Common myeloid progenitor, CD34-positive (primary cell): ENCODE measurements around the gene LGALSL.

ENCODE experiments used
- CTCF ChIA-PET: fragments of 350-600 bp; sonication (Branson Sonifier 250); formaldehyde crosslinking; loops from one replicate; lab custom pipeline; 2021; ENCODE audit warnings: antibody characterized with exemption; lab: Charles Lee
- POLR2A ChIA-PET: fragments of 350-600 bp; sonication (Branson Sonifier 250); formaldehyde crosslinking; loops from one replicate; lab custom pipeline; 2021; ENCODE audit warnings: antibody characterized with exemption; lab: Charles Lee
- DNase-seq, 3 donors: peaks; one replicate each; pipeline versions ENCODE4 v3.0.0 to v3.0.0-alpha.2; 2013
- H3K27ac ChIP-seq, 2 experiments: 1 replicate in 1 of 2; 2 replicates in 1 of 2; pipeline ENCODE4 v1.7.0; 2013; ENCODE audit warnings: inconsistent platforms in 2 of 2, low read length in 2 of 2, mild to moderate bottlenecking in 2 of 2, low read depth in 1 of 2, moderate library complexity in 1 of 2; ENCODE audit not compliant: severe bottlenecking in 2 of 2, insufficient read depth in 1 of 2, poor library complexity in 1 of 2
- H3K27me3 ChIP-seq, 5 experiments: replicated peaks in 2 of 5; 1 replicate in 3 of 5; 2 replicates in 2 of 5; pipeline versions ENCODE4 v1.6.1 to v1.7.0; 2013; ENCODE audit warnings: low read length in 4 of 5, mild to moderate bottlenecking in 2 of 5, moderate library complexity in 2 of 5, inconsistent platforms in 1 of 5; ENCODE audit not compliant: insufficient read depth in 5 of 5, control insufficient read depth in 4 of 5
- H3K36me3 ChIP-seq, 4 experiments: 1 replicate in 2 of 4; 2 replicates in 2 of 4; pipeline versions ENCODE4 v1.6.1 to v1.7.0; 2013; ENCODE audit warnings: low read length in 3 of 4, control low read depth in 1 of 4, mild to moderate bottlenecking in 1 of 4; ENCODE audit not compliant: control insufficient read depth in 4 of 4, insufficient read depth in 4 of 4
- H3K4me1 ChIP-seq, 4 experiments: 1 replicate in 3 of 4; 2 replicates in 1 of 4; pipeline versions ENCODE4 v1.6.1 to v1.7.1; 2013; ENCODE audit warnings: low read length in 3 of 4, mild to moderate bottlenecking in 3 of 4, control low read depth in 1 of 4, inconsistent platforms in 1 of 4, moderate library complexity in 1 of 4; ENCODE audit not compliant: control insufficient read depth in 4 of 4, insufficient read depth in 4 of 4; ENCODE audit errors: control extremely low read depth in 1 of 4
- H3K4me3 ChIP-seq, 7 experiments: 1 replicate in 4 of 7; 2 replicates in 3 of 7; pipeline versions ENCODE4 v1.5.1 to v1.7.0; 2013; ENCODE audit warnings: mild to moderate bottlenecking in 7 of 7, low read length in 6 of 7, moderate library complexity in 6 of 7, inconsistent platforms in 2 of 7, low read depth in 2 of 7, control low read depth in 1 of 7; ENCODE audit not compliant: insufficient read depth in 4 of 7, control insufficient read depth in 1 of 7; ENCODE audit errors: extremely low read depth in 1 of 7
- H3K9me3 ChIP-seq, 5 experiments: 1 replicate in 4 of 5; 2 replicates in 1 of 5; pipeline versions ENCODE4 v1.6.1 to v1.7.1; 2013; ENCODE audit warnings: low read length in 4 of 5, mild to moderate bottlenecking in 2 of 5, inconsistent platforms in 1 of 5, low read depth in 1 of 5, moderate library complexity in 1 of 5; ENCODE audit not compliant: control insufficient read depth in 4 of 5, insufficient read depth in 2 of 5; ENCODE audit errors: control extremely low read depth in 1 of 5
- WGBS: methylation state at CpG from one replicate; pipeline ENCODE4 v1.1.5; 2013; ENCODE audit not compliant: insufficient coverage; 5-methylcytosine and 5-hydroxymethylcytosine counted together

The LGALSL gene

GRCh38 chr2:64424416-64424987 lies 29.5 kb upstream of the LGALSL start:
- H3K4me3 ChIP-seq: no peak overlapping the region
- ChIA-PET CTCF (no interaction called here), POLR2A (no interaction called here)
- 95% methylated on average over 3 of the region's 3 CpGs for WGBS
- no peaks in the 10 kb centered on the region for H3K4me1 ChIP-seq
- DNase-seq: no peak
- H3K36me3 ChIP-seq: no peaks in the 10 kb centered on the region
- no peak overlapping the region for H3K27ac ChIP-seq
- no peaks in the 10 kb centered on the region for H3K9me3 ChIP-seq
- H3K27me3 ChIP-seq: no peaks in the 10 kb centered on the region

GRCh38 chr2:64426183-64426952 lies 27.6 kb upstream of the LGALSL start:
- Histone ChIP-seq H3K9me3 (no peaks in the 10 kb centered on the region), H3K4me3 (no peak overlapping the region), H3K27ac (no peak overlapping the region), H3K27me3 (no peaks in the 10 kb centered on the region), H3K36me3 (no peaks in the 10 kb centered on the region), H3K4me1 (no peaks in the 10 kb centered on the region)
- ChIA-PET POLR2A (no interaction called here), CTCF (no interaction called here)
- DNase-seq: no peak
- WGBS: 100% methylated on average over 3 of the region's 5 CpGs

GRCh38 chr2:64434039-64434657 lies 19.8 kb upstream of the LGALSL start:
- H3K4me1 ChIP-seq: no peaks in the 10 kb centered on the region
- H3K9me3 ChIP-seq: no peaks in the 10 kb centered on the region
- no peaks in the 10 kb centered on the region for H3K36me3 ChIP-seq
- no peak overlapping the region for H3K4me3 ChIP-seq
- DNase-seq: no peak
- CTCF ChIA-PET: no interaction called here
- H3K27ac ChIP-seq: no peak overlapping the region
- WGBS: 100% methylated on average over 4 of the region's 4 CpGs
- POLR2A ChIA-PET: no interaction called here
- peaks cover 0 to 5% (median 0%) of the 10 kb centered on the region in 5 experiments for H3K27me3 ChIP-seq

- Histone ChIP-seq H3K36me3 (no peaks in the 10 kb centered on the region), H3K4me3 (no peak overlapping the region), H3K9me3 (no peaks in the 10 kb centered on the region), H3K4me1 (no peaks in the 10 kb centered on the region), H3K27ac (no peak overlapping the region), H3K27me3 (peaks cover 0 to 11% (median 0%) of the 10 kb centered on the region in 5 experiments)
- ChIA-PET CTCF (no interaction called here), POLR2A (no interaction called here)
- no peak for DNase-seq
- 90% methylated on average over 2 of the region's 3 CpGs for WGBS
These were observed 16.1 kb upstream of the LGALSL start for GRCh38 chr2:64437883-64438282.

- POLR2A ChIA-PET: no interaction called here
- Histone ChIP-seq H3K9me3 (no peaks in the 10 kb centered on the region), H3K27ac (no peak overlapping the region), H3K4me3 (no peak overlapping the region), H3K4me1 (no peaks in the 10 kb centered on the region), H3K27me3 (peaks cover 0 to 11% (median 0%) of the 10 kb centered on the region in 5 experiments), H3K36me3 (no peaks in the 10 kb centered on the region)
- CTCF ChIA-PET: interaction anchor here (1.1 to 1.2 kb wide), 2 partner anchors 111 to 122 kb away, joined by 3 read pairs; no protein-coding TSS in a partner anchor
- DNase-seq: no peak
These were observed 14.8 kb upstream of the LGALSL start for GRCh38 chr2:64439194-64439593.

GRCh38 chr2:64440843-64441242 lies 13.1 kb upstream of the LGALSL start:
- no CpG with 5 or more reads among the region's 2 CpGs for WGBS
- ChIA-PET CTCF (interaction anchor here (0.6 kb wide), 1 partner anchor 329 kb away, joined by 3 read pairs; no protein-coding TSS in a partner anchor), POLR2A (no interaction called here)
- Histone ChIP-seq H3K27me3 (peaks cover 0 to 11% (median 0%) of the 10 kb centered on the region in 5 experiments), H3K4me1 (no peaks in the 10 kb centered on the region), H3K27ac (no peak overlapping the region), H3K36me3 (no peaks in the 10 kb centered on the region), H3K4me3 (no peak overlapping the region), H3K9me3 (no peaks in the 10 kb centered on the region)
- no peak for DNase-seq

- ChIA-PET CTCF (interaction anchor here (0.6 kb wide), 1 partner anchor 386 kb away, joined by 3 read pairs; no protein-coding TSS in a partner anchor), POLR2A (no interaction called here)
- Histone ChIP-seq H3K36me3 (no peaks in the 10 kb centered on the region), H3K27ac (no peak overlapping the region), H3K27me3 (peaks cover 0 to 10% (median 0%) of the 10 kb centered on the region in 5 experiments), H3K4me3 (no peak overlapping the region), H3K4me1 (no peaks in the 10 kb centered on the region), H3K9me3 (no peaks in the 10 kb centered on the region)
- WGBS: 94% methylated on average over 4 of the region's 4 CpGs
- DNase-seq: no peak
These were observed 11.7 kb upstream of the LGALSL start for GRCh38 chr2:64442277-64442676.
